WERI-Rb-1 (cell line): ENCODE results near the gene SLC6A8.
"Not testable (repeated sequence)": the region's sequence is repeated elsewhere in the genome, so short reads cannot be mapped to it uniquely, and the experiment has no call there.

ENCODE experiments used
- DNase-seq: peaks from one replicate; pipeline ENCODE4 v3.0.0-alpha.2; 2020
- H3K27ac ChIP-seq: fragments of 250-450 bp; sonication (Bioruptor Pico); 2 replicates; pipeline ENCODE4 v1.5.1; 2020; ENCODE audit warnings: mild to moderate bottlenecking, moderate library complexity
- H3K27me3 ChIP-seq: fragments of 250-450 bp; sonication (Bioruptor Pico); 2 replicates; pipeline ENCODE4 v1.5.1; 2021; ENCODE audit warnings: mild to moderate bottlenecking, low read depth, moderate library complexity; ENCODE audit not compliant: insufficient read depth, severe bottlenecking
- H3K36me3 ChIP-seq: fragments of 250-450 bp; sonication (Bioruptor Pico); 2 replicates; pipeline ENCODE4 v1.5.1; 2020; ENCODE audit warnings: mild to moderate bottlenecking, moderate library complexity
- H3K4me3 ChIP-seq: 2 replicates; pipeline ENCODE4 v1.5.1; 2011; ENCODE audit warnings: low read depth, mild to moderate bottlenecking, control low read depth, low read length
- H3K9me3 ChIP-seq: fragments of 250-450 bp; sonication (Bioruptor Pico); 2 replicates; pipeline ENCODE4 v1.5.1; 2021; ENCODE audit warnings: mild to moderate bottlenecking, moderate library complexity; ENCODE audit not compliant: severe bottlenecking
- TF ChIP-seq, protein P1 (sequence below): IDR thresholded peaks from 2 replicates; pipeline ENCODE4 v1.5.1; 2011; ENCODE audit warnings: low read depth, mild to moderate bottlenecking, control low read depth, inconsistent platforms, low read length

Gene SLC6A8

GRCh38 chrX:153692611-153693156, 5.0 kb downstream of the SLC6A8 start:
- TF ChIP-seq, protein P1, sequence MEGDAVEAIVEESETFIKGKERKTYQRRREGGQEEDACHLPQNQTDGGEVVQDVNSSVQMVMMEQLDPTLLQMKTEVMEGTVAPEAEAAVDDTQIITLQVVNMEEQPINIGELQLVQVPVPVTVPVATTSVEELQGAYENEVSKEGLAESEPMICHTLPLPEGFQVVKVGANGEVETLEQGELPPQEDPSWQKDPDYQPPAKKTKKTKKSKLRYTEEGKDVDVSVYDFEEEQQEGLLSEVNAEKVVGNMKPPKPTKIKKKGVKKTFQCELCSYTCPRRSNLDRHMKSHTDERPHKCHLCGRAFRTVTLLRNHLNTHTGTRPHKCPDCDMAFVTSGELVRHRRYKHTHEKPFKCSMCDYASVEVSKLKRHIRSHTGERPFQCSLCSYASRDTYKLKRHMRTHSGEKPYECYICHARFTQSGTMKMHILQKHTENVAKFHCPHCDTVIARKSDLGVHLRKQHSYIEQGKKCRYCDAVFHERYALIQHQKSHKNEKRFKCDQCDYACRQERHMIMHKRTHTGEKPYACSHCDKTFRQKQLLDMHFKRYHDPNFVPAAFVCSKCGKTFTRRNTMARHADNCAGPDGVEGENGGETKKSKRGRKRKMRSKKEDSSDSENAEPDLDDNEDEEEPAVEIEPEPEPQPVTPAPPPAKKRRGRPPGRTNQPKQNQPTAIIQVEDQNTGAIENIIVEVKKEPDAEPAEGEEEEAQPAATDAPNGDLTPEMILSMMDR = no peak

GRCh38 chrX:153693216-153694086, 5.7 kb downstream of the SLC6A8 start:
- TF ChIP-seq, protein P1 = no peak
- no peaks in the 10 kb centered on the region for H3K9me3 ChIP-seq
- H3K36me3 ChIP-seq = peaks cover 58% of the 10 kb centered on the region
- H3K27me3 ChIP-seq = no peaks in the 10 kb centered on the region
- no peak for DNase-seq
- H3K27ac ChIP-seq = no peak overlapping the region
- no peak overlapping the region for H3K4me3 ChIP-seq

More at GRCh38 chrX:153692611-153693156, 5.0 kb downstream of the SLC6A8 start:
- no peaks in the 10 kb centered on the region for H3K27me3 ChIP-seq
- H3K9me3 ChIP-seq = no peaks in the 10 kb centered on the region
- H3K4me3 ChIP-seq = no peak overlapping the region
- H3K27ac ChIP-seq = 0 out of 2 replicates have a peak overlapping the region, but pooled peaks have one; percentile 18
- DNase-seq = no peak
- H3K36me3 ChIP-seq = peaks cover 58% of the 10 kb centered on the region

DNA sequence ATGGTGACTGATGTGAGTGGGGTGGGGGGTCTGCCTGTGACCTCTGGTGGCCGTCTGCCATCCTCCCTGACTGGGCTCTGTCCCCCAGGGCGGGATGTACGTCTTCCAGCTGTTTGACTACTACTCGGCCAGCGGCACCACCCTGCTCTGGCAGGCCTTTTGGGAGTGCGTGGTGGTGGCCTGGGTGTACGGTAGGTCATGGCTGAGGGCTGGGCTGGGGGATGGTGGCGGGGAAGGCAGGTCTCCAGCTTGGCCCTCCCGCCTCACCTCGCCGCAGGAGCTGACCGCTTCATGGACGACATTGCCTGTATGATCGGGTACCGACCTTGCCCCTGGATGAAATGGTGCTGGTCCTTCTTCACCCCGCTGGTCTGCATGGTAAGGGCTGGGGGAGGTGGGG, 6.5 kb downstream of the SLC6A8 start:
- DNase-seq, H3K27me3 ChIP-seq, H3K9me3 ChIP-seq, H3K27ac ChIP-seq, H3K4me3 ChIP-seq: not testable (repeated sequence)
- peaks cover 58% of the 10 kb centered on the region for H3K36me3 ChIP-seq

GRCh38 chrX:153694687-153695270, 7.1 kb downstream of the SLC6A8 start:
- TF ChIP-seq, protein P1 = no peak
- H3K27ac ChIP-seq = no peak overlapping the region
- DNase-seq = no peak
- no peaks in the 10 kb centered on the region for H3K9me3 ChIP-seq
- H3K27me3 ChIP-seq = no peaks in the 10 kb centered on the region
- H3K36me3 ChIP-seq = peaks cover 58% of the 10 kb centered on the region
- no peak overlapping the region for H3K4me3 ChIP-seq

- Histone ChIP-seq H3K36me3 (peaks cover 50% of the 10 kb centered on the region), H3K27me3 (no peaks in the 10 kb centered on the region), H3K4me3 (no peak overlapping the region), H3K27ac (no peak overlapping the region), H3K9me3 (no peaks in the 10 kb centered on the region)
- DNase-seq = no peak
- TF ChIP-seq, protein P1 = no peak
These were observed 8.4 kb downstream of the SLC6A8 start for GRCh38 chrX:153696100-153696499.

GRCh38 chrX:153696538-153696937, 8.8 kb downstream of the SLC6A8 start:
- not testable (repeated sequence) for DNase-seq, H3K9me3 ChIP-seq, H3K27me3 ChIP-seq, H3K4me3 ChIP-seq, H3K27ac ChIP-seq
- peaks cover 46% of the 10 kb centered on the region for H3K36me3 ChIP-seq

GRCh38 chrX:153696986-153697722, 9.4 kb downstream of the SLC6A8 start:
- not testable (repeated sequence) for H3K9me3 ChIP-seq, H3K27me3 ChIP-seq, H3K27ac ChIP-seq, H3K4me3 ChIP-seq, DNase-seq
- peaks cover 39% of the 10 kb centered on the region for H3K36me3 ChIP-seq
